AG08395 (cell line): Measurements from ENCODE around the gene CASP10.

ENCODE experiments used
- DNase-seq: peaks from one replicate; pipeline ENCODE4 v3.0.0; 2012; ENCODE audit warnings: mixed read lengths, low spot score

The CASP10 gene

DNA sequence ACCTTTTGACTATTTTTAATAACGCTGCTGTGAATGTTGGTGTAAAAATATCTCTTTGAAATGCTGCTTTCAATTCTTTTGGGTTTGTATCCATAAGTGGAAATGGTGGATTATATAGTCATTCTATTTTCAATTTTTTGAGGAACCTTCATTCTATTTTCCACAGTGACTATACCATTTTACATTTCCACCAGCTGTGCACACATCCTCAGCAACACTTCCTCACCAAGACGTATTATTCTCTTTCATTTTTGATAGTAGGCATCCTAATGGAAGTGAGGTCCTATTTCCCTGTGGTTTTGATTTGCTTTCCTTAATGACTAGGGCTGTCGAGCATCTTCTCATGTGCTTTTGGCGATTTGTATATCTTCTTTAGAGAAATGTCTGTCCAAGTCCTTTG is 14.8 kb downstream of the CASP10 start:
- DNase-seq: no peak

DNA sequence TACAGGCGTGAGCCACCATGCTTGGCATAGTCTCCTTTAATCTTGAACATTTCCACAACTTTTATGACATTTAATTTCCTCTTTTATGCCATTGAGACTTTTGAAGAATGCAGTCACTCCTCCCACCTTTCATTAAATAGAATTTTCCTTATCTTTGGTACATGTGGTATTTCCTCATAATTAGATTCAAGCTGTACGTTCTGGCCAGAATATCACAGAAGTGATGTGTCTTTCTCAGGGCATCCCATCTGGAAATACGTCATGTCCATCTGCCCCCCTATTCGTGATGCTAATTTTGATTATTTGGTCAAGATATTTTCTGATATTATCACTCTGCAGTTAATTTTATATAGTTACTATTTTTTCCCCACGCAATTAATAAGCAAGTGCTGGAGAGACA is 16.9 kb downstream of the CASP10 start:
- DNase-seq: no peak

DNA sequence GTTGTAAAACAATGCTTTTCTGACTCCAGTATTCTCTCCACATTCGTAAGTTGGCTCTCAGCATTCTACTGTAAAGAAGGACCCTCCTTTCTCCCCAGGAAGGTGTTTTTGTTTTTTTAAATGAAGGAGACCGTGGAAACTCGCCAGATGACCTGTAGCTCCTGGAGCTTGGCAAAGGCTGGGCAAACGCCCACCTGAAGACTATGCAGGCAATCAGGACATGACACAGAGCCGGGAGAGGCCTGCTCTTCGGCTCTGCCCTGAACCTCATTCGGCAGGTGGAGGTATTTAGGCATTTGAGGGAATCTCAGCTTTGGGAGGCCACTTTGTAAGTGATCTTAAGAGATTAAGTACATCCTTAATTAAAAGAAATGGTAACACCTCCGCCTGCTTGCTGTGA is 17.4 kb downstream of the CASP10 start:
- DNase-seq: no peak

DNA sequence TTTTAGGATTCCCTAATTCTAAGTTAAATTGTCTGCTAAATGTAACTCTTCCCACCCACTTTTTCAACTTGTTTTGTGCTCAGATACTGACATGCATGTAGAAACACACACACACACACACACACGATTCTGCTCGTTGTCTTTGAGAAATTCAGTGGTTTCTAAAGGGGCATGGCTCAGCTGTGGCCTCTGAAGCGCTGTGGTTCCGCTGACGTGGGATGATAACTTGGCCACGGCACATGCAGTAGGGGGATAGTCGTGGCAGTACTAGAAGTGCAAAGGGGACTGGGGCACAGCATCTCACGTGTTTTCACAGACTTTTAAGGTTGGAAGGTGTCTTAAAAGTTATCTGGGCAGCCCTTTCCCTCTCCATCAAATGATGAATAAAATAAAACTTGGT is 18.4 kb downstream of the CASP10 start:
- DNase-seq: no peak

DNA sequence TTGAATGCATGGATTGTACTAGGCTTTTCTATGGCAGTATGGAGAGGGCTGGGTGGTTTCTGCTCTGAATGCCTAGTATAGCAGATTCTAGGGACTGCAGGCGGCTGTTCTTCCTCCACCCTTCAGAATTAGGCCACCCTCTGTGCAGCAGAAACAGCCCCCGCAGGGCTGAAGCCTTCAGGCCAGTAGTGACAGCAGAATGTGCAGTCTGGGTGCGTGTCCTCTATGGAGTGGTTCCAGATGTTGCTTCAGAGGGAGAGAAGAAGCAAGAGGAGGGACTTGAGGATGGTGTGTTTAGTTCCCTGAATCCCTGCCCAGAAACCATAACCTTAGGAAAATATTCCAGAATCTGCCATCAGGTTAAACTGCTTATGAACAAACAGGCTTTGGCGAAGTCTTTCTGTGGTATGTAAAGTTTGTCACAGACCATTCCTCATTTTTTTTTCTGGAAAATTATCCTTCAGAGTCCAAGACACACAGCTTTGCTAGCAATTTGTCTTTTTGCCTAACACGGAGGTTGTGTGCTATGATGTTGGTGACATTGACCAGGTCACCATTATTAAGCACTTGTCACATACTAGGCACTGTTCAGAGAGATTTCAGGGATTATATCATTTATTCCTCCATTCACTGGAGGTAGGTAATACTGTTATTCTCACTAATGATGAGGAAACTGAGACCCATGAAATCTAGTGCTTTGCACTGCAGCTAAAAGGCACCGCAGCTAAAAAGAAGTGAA is 21.1 kb downstream of the CASP10 start:
- DNase-seq: peak; percentile 90

DNA sequence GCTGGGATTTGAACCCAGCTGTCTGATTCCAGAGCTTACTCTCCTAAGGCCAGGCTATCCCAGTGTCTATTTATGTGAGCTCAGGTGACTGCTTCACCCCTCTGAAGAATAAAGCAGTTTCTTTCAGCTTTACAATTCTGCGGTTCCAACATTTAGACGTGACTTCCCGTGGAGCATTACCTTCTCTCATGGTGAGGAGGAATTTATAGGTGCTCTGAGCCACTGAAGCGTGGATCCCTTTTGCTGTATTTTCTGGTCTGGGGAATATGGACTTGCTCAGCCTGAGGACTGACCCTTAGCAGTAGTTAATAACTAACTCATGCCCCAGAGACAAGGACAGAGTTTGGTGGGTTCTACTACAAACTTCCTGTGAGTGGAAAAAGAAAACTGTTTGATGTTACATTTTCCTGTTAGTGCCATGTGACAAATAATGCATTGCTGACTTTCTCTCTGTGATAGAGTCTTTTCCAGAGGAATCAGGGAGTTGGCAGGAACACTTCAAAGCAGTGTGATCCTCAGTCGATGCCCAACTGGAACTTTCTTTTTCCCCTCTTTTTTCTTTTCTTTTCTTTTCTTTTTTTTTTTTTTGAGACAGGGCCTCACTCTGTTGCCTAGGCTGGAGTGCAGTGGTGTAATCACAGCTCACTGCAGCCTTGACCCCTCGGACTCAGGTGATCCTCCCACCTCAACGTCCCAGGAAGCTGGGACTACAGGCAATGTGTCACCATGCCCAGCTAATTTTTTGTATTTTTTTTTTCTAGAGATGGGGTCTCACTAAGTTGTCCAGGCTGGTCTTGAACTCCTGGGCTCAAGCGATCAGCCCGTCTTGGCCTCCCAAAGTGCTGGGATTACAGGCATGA is 21.9 kb downstream of the CASP10 start:
- DNase-seq: no peak

DNA sequence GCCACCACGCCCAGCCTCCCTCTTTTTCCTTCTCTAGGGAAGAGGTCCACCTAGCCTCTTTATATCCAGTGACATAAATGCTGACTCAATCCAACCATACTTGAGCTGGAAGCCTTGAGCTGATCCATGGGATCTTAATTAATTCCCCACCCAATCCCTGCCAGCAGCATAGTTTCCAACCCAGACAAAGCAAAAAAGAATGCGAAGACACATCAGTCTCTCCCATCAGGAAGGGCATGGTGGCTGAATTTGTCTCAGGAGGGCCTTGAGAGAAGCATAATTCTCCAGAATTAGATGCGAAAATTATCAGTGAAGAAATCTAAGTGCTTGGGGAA is 22.5 kb downstream of the CASP10 start:
- peak; percentile 82 for DNase-seq

DNA sequence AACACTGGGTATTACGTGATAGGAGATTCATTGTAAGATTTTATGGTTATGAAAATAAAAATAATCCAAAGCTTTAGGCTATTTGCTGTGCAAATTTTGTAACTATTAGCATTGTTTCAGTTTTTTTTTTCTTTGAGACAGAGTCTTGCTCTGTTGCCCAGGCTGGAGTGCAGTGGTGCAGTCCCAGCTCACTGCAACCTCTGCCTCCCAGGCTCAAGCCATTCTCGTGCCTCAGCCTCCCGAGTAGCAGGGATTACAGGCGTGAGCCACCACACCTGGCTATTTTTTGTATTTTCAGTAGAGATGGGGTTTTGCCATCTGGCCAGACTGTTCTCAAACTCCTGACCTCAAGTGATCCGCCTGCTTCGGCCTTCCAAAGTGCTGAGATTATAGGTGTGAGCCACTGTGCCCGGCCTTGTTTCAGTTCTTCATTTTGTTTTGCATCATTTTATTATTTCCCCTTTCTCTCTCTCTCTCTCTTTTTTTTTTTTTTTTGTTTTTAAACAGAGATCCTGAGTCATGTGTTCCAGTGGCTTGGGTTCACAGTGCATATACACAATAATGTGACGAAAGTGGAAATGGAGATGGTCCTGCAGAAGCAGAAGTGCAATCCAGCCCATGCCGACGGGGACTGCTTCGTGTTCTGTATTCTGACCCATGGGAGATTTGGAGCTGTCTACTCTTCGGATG is 25.8 kb downstream of the CASP10 start:
- no peak for DNase-seq

DNA sequence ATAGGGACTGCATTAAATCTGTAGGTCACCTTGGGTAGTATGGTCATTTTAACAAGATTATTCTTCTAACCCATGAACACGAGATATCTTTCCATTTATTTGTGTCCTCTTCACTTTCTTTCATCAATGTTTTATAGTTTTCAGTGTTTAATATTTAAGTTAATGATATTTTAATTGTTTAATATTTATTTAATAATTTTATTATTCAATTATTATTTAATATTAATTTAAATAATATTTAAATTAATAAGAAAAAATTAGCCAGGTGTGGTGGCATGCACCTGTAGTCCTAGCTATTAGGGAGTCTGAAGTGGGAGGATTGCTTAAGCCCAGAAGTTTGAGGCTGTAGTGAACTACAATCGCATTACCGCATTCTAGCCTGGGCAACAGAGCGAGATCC is 33.0 kb downstream of the CASP10 start:
- no peak for DNase-seq

DNA sequence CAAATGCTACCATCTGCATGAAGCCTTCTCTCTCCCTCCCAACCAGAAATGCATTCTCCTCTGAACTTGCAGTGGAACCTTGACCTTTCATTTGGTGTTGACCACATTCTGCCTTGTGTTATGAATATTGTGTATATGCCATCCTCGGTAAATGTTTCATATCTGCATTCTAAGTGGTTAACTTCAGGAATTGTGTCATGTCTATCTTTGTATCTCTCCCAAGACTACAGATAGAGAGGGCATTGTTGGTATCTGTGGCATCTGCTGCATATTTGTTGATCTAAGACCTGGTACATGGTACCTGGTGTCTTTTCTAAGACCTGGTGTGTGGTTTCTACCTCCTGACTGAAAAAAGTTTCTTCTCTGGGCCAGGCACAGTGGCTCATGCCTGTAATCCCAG is 34.0 kb downstream of the CASP10 start:
- DNase-seq: no peak

DNA sequence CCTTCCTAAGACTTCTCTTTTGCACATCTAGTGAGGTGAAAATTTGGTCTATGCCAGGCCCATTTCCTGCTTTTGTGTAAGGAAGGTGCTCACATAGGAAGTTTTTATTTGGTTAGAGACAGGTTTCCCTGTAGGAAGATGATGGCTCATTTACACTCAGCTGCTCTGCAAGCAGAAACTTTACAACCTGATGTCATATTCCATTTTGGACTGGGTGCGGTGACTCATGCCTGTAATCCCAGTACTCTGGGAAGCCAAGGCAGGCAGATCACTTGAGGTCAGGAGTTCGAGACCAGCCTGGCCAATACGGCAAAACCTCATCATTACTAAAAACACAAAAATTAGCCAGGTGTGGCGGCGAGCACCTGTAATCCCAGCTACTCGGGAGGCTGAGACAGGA is 35.8 kb downstream of the CASP10 start:
- DNase-seq: no peak

DNA sequence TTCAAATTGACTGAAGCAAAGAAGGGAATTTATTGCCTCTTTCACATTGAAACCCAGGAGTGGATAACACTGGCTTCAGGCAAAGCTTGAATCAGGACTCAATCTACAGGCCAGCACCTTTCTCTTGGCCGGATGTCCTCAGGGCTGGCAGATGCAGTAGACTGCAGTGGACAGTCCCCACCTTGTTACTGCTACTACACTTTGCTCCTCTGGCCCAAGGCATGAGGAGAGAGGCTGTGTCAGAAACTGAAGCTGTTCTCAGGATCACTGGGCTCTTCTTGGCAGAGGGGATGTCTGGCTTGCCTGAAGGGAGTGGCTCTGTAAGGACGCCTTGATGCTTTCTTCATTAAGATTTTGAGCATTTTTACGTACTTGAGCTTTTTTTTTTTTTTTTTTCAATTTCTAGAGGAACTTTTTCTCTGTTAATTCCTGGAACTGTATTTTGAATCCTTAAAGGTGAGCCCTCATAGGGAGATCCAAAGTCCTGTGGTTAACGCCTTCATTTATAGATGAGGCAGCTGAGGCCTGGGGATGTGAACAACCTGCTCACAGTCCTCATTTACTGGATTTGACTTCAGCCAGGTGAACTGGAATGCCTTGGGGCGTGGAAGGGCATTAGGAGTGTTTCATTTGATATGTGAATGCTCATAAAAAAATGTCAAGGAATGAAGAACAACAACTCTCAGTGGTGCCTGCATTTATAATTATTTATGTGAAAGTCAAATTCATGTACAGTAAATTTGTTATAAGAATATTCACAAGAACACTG is 36.6 kb downstream of the CASP10 start:
- DNase-seq: no peak

DNA sequence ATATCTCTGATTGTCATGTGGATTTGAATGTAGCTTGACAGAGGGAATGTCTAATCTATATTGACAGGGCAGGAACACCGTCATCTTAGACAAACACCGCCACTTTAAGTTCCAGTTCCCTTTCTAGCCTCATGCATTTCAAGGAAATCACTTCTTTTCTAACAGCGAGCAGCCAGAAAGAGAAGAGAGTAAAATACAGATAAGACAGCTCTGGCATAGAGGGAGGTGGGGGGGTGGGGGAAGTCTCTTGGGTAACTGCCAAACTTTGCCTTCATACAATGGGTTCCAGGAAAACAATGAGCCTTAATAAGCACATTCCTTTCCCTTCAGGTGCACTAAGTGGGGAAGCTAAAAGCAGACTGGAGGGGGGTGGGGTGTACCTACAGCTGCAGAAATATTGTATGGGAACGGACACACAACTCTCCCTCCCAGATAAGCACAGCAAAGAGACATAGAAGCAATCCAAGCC is 37.2 kb downstream of the CASP10 start:
- no peak for DNase-seq

DNA sequence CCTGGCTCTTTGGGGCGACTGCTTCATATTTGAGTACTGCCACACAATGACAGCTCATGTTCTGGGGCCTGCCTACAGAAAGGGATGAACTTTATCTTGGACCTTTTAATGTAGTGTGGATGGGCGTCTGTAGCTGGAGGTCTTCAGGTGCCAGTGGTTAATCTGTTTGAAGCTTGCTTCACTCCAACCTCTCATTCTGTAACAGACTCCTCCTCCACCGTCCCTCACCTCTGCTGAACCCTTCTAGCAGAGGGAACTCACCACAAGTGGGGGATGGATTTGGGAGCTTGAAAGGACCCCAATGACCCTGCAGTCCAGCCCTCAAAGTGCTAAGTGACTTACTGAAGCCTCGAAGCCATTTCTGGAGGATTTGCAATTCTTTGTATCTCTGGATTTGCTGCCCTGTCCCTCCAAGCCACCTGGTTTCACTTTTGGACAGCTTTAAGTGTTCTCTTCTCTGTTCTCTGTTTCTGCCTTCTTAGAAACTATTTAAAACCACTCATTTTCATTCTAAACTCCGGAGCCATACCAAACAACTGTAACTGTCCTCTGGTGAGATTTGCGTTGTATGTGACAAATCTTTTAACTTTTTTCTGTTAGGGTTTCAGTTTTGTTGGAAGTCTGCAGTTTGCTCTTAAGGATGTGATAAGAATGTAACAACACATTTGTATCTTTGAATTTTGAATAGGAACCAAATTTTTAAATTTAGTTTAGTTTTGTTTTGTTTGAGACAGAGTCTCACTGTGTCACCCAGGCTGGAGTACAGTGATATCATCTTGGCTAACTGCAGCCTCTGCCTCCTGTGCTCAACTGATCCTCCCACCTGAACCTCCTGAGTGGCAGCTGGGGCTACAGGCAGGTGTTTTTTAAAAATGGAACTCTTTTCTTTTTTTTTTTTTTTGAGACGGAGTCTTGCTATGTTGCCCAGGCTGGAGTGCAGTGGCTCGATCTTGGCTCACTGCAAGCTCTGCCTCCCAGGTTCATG is 40.4 kb downstream of the CASP10 start:
- DNase-seq: no peak

DNA sequence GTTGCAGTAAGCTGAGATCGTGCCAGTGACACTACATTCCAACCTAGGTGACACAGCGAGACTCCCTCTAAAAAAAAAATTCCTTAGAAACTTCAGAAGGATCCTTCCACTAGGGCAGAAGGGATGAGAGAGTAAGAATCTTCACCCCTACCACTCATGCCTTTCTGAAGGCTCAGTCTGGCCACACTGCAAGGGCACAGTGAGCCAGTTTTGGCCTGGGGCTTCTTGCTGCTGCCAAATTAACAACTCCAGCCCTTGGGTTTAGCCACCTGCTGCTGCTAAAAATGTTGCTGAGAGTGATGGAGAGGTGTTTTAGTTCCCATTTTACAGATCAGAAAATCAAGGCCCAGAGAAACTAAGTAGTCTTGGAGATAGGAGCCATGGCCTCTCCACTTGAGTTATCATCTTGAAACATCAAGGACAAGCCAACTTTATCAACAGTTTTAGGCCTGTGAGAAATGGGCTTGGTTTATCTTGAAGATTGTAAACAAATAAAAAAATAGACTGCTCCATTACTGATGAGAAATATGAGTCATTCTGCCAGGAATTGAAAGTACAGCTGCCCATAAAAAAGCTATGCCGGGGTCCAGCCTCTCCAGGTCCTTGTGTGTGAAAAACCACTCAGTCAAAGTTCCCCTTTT is 45.5 kb downstream of the CASP10 start:
- DNase-seq: no peak

DNA sequence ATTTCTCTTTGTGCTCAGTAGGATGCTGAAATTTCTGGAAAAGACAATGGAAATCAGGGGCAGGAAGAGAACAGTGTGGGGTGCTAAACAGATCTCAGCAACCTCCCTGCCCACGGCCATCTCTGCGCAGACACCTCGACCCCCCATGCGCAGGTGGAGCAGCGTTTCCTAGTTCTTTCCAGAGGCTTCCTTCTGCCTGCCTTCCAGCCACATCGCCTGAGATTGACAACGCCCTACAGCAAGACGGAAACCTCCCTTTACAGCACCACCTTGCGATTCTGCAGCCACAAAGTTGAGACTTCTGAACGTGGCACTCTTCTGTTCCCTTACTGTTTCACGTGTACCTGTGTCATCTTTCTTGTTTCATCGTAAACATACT is 46.0 kb downstream of the CASP10 start:
- no peak for DNase-seq

DNA sequence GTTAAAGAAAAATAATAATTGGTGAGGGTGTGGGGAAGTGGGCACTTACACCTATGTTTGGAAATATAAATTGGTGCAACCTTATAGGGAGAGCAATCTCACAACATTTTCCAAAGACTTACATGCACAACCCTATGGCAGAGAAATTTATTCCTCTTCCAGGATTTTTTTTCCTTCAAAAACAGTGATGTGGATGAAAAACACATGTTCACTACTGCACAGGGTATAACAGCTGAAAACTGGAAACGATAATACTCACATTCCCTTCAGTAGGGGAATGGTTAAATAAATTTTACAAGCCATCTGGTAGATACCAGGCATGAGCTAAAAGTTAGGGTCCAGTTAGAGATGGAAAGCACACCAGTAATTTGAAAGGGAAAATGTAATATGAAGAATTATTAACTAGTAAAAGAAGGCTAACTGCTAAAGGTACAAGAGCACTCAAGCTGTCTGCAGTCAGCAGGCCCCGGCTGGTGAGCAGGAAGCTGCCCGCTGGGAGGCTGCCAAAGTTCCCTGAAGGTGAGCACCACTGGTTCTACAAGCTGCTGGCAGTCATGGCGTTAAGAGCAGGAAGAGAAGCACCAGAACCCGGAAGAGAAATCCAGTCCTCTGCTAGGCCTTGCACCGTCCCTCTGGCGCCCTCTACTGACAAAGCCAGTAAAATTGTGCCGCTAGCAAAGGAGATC is 49.0 kb downstream of the CASP10 start:
- peak; percentile 89 for DNase-seq

DNA sequence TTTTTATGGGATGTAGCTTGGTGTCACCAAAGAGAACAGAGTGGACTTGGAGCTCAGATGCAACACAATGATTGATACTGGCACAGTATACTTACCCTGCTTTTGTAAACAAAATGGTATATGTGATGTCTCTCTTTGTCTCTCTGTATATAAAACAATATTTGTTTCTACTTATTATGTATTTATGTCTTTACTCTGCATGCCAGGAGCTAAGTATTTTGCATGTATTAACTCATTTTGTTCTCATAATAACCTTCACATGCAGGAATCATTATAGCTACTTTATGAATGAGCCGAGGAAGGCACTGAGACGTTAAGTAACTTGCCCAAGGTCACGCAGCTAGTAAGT is 49.5 kb downstream of the CASP10 start:
- DNase-seq: no peak

DNA sequence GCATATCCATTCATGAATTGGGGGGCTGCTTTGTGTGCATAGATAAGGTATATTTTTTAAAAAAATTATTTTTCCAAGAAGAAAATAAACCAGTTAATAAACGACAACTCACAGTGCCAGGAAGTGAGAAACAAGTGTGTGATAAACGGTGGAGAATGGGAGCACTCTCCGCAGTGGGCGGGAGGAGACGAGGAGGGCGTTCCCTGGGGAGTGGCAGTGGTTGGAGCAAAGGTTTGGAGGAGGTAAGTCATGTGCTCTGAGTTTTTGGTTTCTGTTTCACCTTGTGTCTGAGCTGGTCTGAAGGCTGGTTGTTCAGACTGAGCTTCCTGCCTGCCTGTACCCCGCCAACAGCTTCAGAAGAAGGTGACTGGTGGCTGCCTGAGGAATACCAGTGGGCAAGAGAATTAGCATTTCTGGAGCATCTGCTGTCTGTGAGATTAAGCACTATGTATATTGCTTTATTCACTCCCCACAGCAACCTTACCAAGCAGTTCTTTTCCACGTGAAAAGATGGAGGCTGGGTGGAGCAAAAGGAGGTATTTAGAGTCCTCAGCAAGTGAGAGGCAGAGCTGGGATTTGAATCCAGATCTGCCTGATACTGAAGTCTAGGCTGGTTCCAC is 50.4 kb downstream of the CASP10 start:
- peak; percentile 34 for DNase-seq
